Activated CD8-positive, alpha-beta memory T cell treated with anti-CD3 and anti-CD28 coated beads, Interleukin-2, amount 50 U/mL, for 48 hours (primary cell): ENCODE measurements around the gene VCL.
"Not testable (repeated sequence)": the region's sequence is repeated elsewhere in the genome, so short reads cannot be mapped to it uniquely, and the experiment has no call there.

Source experiments
- DNase-seq: peaks from one replicate; pipeline ENCODE4 v3.0.0-alpha.2; 2020

The VCL gene

GRCh38 chr10:74011017-74011416 is 13.1 kb downstream of the VCL start:
- DNase-seq, result no peak

- no peak for DNase-seq
Measured at GRCh38 chr10:74011770-74012169, 13.9 kb downstream of the VCL start.

DNA sequence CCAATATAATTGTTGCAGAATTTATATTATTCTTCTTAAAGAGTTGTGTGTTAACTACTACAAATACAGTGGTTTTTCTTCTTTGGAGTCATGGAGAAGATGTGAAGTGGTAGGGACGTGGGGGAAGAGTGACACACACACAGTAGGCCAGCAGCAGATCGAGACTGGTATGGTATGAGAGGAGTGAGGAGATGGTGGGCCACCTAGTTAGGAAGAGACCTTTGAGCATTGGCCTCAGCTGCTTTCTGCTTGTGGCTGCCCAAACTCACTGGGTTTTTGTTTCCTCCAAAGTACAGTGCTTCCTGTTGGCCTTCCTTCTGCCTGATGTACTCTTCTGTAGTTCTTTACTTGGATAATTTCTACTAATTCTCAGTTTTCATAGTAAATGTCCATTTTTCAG is 14.6 kb downstream of the VCL start:
- no peak for DNase-seq

GRCh38 chr10:74013004-74013403 is 15.1 kb downstream of the VCL start:
- no peak for DNase-seq

GRCh38 chr10:74014574-74014973 is 16.7 kb downstream of the VCL start:
- not testable (repeated sequence) for DNase-seq

GRCh38 chr10:74018241-74018640 is 20.3 kb downstream of the VCL start:
- no peak for DNase-seq

GRCh38 chr10:74021248-74022055 is 23.5 kb downstream of the VCL start:
- no peak for DNase-seq

DNA sequence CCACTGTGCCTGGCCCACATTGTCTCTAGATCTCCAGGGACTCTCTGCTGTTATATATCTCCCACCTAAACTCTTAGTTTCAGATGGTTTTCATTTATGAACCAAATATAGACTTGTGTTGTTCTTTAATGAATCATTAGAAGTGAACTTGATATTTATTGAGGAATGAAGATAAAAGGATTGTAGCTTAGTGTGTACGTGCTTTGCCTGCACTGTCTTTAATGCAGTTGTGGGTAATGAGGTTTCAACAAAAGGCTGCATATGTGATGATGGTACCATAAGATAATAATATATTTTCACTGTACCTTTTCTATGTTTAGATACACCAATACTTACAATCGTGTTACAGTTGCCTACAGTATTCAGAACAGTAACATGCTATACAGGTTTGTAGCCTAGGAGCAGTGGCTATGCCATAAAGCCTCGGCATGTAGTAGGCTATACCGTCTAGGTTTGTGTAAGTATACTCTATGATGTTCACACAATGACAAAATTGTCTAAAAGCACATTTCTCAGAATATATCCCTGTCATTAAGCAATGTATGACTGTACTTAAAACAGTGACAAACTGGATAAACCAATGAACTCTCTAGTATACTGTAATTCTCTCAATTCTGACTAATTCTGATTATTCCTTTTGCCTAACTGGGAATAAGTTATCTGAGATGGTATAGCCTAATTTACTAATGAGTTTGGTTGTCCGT is 25.2 kb downstream of the VCL start:
- no peak for DNase-seq

GRCh38 chr10:74024600-74024999 is 26.7 kb downstream of the VCL start:
- no peak for DNase-seq

DNA sequence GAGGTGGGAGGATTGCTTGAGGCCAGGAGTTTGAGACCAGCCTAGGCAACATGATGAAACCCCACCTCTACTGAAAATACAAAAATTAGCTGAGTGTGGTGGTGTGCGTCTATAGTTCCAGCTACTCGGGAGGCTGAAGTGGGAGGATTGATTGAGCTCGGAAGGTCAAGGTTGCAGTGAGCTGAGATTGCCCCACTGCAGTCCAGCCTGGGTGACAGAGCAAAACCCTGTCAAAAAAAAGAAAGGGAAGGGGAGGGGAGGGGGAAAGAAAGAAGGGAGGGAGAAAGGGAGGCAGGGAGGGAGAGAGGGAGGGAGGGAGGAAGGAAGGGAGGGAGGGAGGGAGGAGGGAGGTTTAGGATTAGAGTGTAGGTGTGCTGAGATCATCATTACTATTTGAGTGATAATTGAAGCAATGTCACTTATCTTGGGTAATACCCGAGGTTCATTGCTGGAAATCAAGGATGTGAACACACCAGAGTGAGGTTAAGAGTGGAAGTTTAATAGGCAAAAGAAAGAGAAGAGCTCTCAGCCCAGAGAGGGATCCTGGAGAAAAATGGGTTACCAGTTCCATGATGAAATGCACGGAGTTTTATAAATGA is 27.6 kb downstream of the VCL start:
- no peak for DNase-seq

DNA sequence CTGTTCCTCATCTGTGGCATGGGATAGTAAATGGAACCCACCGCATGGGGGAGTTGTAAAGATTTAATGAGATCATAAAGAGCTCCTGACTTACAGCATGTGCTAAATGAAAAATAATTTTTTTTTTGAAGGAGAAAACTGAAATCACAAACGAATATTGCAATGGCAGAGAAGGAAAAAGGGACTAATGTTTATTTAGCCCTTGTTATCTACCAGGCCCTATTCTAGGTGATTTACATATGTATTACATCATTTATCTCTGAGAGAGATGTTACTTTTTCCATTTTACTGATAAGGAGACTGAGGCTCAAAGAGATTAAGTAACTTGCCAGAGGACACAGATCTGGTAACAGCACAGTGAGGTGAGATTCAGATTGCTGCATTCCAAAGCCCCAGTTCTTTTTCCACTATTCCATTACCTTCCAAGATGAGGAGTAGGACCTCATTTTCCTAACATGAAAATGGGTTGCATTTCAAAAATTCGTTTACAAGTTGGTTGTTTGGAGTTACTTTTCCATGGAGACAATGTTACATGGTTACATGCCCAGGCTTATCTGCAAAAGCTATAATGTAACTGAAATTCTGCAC is 28.6 kb downstream of the VCL start:
- no peak for DNase-seq

GRCh38 chr10:74027702-74028101 is 29.8 kb downstream of the VCL start:
- no peak for DNase-seq

GRCh38 chr10:74029943-74030342 is 32.0 kb downstream of the VCL start:
- DNase-seq, result no peak

GRCh38 chr10:74032208-74032607 is 34.3 kb downstream of the VCL start:
- DNase-seq, result not testable (repeated sequence)

- DNase-seq, result no peak
Measured at GRCh38 chr10:74032900-74033655, 35.2 kb downstream of the VCL start.

DNA sequence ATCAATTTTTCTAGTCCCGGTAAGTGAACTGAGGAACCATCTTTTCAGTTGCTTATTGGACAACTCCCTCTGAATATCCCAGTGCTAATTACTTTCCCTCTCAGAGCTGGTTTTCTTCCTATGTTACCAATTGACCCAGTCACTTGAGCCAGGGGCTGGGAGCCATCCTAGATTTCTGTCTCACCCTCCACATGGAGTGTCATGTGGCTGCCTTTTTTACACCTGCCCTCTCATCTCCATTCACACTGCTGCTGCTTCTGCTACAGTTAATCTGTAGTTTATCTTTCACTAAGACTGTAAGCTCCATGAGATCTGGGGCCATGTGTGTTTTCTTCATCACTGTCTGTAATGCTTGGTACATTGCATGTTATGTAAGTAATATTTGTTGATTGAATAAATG is 35.8 kb downstream of the VCL start:
- DNase-seq, result no peak

GRCh38 chr10:74034301-74034700 is 36.4 kb downstream of the VCL start:
- no peak for DNase-seq

DNA sequence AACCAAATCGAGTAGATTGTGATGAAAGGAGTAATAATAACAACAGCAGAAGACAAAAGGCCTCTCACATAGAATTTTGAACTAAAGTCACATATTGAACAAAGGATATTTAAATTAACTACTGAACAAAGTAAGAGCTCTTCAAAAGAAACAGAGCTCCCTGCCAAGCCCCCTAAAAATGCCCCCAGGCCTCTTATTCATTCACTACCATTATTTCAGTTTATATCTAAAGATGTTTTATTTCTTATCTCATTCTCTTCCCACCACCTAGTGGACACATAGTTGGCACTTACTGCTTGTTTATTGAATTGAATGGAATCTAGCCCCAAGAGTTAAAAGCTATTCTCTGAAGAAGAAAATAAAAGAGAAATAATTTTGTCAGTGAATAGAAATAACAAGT is 37.4 kb downstream of the VCL start:
- DNase-seq, result no peak

DNA sequence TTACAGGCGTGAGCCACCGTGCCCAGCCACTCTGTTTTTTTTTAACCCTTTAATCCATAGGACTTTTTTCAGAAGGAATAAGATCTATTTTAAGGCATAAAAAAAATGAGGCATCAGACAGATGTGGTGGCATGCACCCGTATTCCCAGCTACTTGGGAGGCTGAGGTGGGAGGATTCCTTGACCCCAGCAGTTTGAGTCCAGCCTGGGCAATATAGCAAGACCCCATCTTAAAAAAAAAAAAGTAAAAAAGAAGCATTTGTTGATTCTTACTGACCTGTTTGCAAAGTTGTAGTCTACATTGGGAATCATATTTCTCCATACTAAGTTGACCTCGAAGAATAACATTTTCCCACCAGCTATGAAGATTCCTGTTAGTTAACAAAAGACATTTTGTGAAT is 38.6 kb downstream of the VCL start:
- DNase-seq, result no peak

DNA sequence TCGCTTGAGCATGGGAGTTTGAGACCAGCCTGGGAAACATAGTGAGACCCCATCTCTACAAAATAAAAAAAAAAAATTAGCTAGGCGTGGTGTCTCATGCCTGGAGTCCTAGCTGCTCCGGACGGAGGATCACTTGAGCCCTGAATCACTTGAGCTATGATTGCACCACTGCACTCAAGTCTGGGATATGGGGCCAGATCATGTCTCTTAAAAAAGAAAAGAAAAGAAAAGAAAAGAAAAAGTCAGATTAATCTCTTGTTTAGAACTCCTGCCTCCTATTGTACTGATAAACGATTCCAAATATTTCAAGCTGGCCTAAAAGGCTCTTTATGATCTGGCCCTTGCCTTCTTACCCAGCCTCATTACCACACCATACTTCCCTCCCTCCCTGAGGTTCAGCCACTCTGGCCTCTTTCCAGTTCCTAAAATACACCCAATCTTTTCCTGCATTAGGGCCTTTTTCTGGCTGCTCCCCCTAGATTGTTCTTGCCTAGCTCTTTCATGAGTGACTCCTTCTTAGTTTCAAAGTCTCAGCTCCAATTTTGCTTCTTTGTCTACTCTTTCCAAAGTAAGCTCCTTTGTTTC is 41.7 kb downstream of the VCL start:
- no peak for DNase-seq

DNA sequence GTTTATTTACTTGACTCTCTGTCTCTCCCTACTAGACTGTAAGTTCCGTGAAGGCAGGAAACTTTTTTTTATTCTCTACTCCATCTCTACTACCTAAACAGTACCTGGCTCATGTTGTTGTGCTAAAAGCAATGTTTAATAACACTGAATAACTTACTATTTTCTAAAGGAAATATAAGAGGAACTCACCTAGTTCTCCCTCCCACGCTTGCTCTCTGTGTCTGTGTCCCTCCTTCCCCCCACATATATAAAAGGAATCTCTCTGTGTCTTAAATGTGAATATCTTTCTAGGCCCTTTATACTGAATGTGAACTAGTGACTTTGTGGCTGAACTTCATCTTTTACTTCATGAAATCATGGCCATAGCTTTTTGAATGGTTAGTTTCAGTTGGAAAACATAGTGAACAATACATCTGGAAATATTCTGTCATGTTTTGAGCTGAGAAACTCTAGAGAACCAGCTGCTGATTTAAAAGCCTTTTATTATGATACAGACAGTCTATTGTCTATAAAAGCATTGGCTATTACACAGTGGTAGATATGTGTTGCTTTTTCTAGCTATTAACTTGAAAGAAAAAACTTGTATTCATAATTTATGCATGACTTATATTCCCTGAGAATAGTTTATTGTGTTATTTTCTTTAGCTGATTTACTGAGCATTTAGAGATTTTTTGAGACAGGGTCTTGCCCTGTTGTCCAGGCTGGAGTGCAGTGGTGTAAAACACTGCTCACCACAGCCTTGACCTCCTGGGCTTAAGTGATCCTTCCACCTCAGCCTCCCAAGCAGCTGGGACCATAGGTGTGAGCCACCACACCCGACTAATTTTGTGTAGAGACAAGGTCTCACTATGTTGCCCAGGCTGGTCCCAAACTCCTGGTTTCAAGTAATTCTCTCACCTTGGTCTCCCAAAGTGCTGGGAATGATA is 42.5 kb downstream of the VCL start:
- no peak for DNase-seq
